ENCODE measurements around the gene TC2N. TPM values are rescaled to one million over a fixed set of nuclear protein-coding genes. Genes with fewer than 3 reads are reported as not detected.

The TC2N gene
- total and polyA plus RNA-seq, 2 experiments from 2014 or later = 10.0 to 35.0 TPM

- no peaks in the 10 kb centered on the region for H3K9me3 Mint-ChIP-seq
- ATAC-seq (peak; percentile 86), DNase-seq (ENCODE audit: low spot score) (peak; percentile 46)
- H3K4me1 Mint-ChIP-seq = peaks cover 25% of the 10 kb centered on the region
- H3K27me3 Mint-ChIP-seq (ENCODE audit: insufficient read depth, low read depth, poor library complexity) = peaks cover 2% of the 10 kb centered on the region
- peak overlapping the region; percentile 71 for H3K27ac Mint-ChIP-seq
- H3K4me3 Mint-ChIP-seq = peak overlapping the region; percentile 18; the same call in 1 of the 3 replicates
- Histone ChIP-seq H3K36me3 (ENCODE audit: insufficient read depth) (no peaks in the 10 kb centered on the region), H3K79me2 (replicated peaks; ENCODE audit: insufficient read depth) (peaks cover 68% of the 10 kb centered on the region), H4K20me1 (replicated peaks; ENCODE audit: insufficient read depth) (no peaks in the 10 kb centered on the region), H3K4me1 (ENCODE audit: insufficient read depth) (no peaks in the 10 kb centered on the region), H3K4me2 (peak overlapping the region; percentile 21; the same call in 1 of the 2 replicates), H3K4me3 (no peak overlapping the region), H3K9me2 (ENCODE audit: insufficient read depth) (no peaks in the 10 kb centered on the region), H3F3A (replicated peaks; ENCODE audit: low read depth) (no peaks in the 10 kb centered on the region), H3K27me3 (ENCODE audit: insufficient read depth) (no peaks in the 10 kb centered on the region), H3K27ac (ENCODE audit: low read depth) (no peak overlapping the region; the same call in 1 of the 2 replicates), H2AFZ (no peak overlapping the region)
- no peaks in the 10 kb centered on the region; the same call in 2 of the 3 replicates for H3K36me3 Mint-ChIP-seq (ENCODE audit: low read depth)
- TF ChIP-seq EZH2 (IDR thresholded peaks at IDR 0.05; ENCODE audit: low read depth, unreplicated experiment) (no peak), ETS1 (IDR thresholded peaks at IDR 0.05) (no peak), CREB1 (CRISPR knock-in tag; IDR thresholded peaks at IDR 0.05; ENCODE audit: low read depth) (no peak), STAT1 (IDR thresholded peaks at IDR 0.05; ENCODE audit: unreplicated experiment) (no peak), ZNF114 (CRISPR knock-in tag; IDR thresholded peaks at IDR 0.05) (no peak), JUNB (IDR thresholded peaks at IDR 0.05; ENCODE audit: unreplicated experiment) (no peak), ZNF462 (CRISPR knock-in tag; IDR thresholded peaks at IDR 0.05) (no peak), EZH2phosphoT487 (IDR thresholded peaks at IDR 0.05; ENCODE audit: unreplicated experiment) (no peak), NANOG (IDR thresholded peaks at IDR 0.05; ENCODE audit: borderline replicate concordance) (no peak), REST (IDR thresholded peaks at IDR 0.05; ENCODE audit: unreplicated experiment) (no peak), POLR2AphosphoS5 (IDR thresholded peaks at IDR 0.05; ENCODE audit: low read depth) (no peak), ZNF331 (CRISPR knock-in tag; IDR thresholded peaks at IDR 0.05; ENCODE audit: low read depth) (no peak), CTCF (conservative IDR thresholded peaks at IDR 0.05; ENCODE audit: low read depth in 2 of 2) (no peak)
Measured at GRCh38 chr14:91817566-91818325, 49.6 kb downstream of the TC2N start.

Data from GM23338 (cell line).